Astrocyte (in vitro differentiated cells and primary cell): ENCODE results near the gene DNAH14. TPM values are rescaled to one million over a fixed set of nuclear protein-coding genes. Genes with fewer than 3 reads are reported as not detected.
"Not testable (repeated sequence)": the region's sequence is repeated elsewhere in the genome, so short reads cannot be mapped to it uniquely, and the experiment has no call there.

Experiments
- DNase-seq: peaks from one replicate; pipeline ENCODE4 v3.0.0-alpha.2; 2010; ENCODE audit warnings: low read depth
- FAIRE-seq: peaks from 2 replicates; lab custom pipeline; 2011; peaks lifted over from hg19 to GRCh38; lab: Jason Lieb, UNC
- H2AFZ ChIP-seq: 2 replicates; pipeline ENCODE4 v1.6.0; 2012; ENCODE audit warnings: low read depth, low read length, inconsistent platforms
- H3K27ac ChIP-seq: 2 replicates; pipeline ENCODE4 v1.5.1; 2011; ENCODE audit warnings: low read depth, low read length, inconsistent platforms
- H3K27me3 ChIP-seq: 2 replicates; pipeline ENCODE4 v1.6.0; 2011; ENCODE audit warnings: low read length, inconsistent platforms; ENCODE audit not compliant: insufficient read depth
- H3K36me3 ChIP-seq: 2 replicates; pipeline ENCODE4 v1.5.1; 2011; ENCODE audit warnings: low read length, inconsistent platforms; ENCODE audit not compliant: insufficient read depth
- H3K4me1 ChIP-seq: 2 replicates; pipeline ENCODE4 v1.5.1; 2011; ENCODE audit warnings: low read length, inconsistent platforms; ENCODE audit not compliant: insufficient read depth
- H3K4me2 ChIP-seq: 2 replicates; pipeline ENCODE4 v1.6.0; 2012; ENCODE audit warnings: low read length, inconsistent platforms
- H3K4me3 ChIP-seq: 2 replicates; pipeline ENCODE4 v1.5.1; 2011; ENCODE audit warnings: low read depth, mild to moderate bottlenecking, low read length, inconsistent platforms; ENCODE audit not compliant: insufficient read depth
- H3K79me2 ChIP-seq: 2 replicates; pipeline ENCODE4 v1.6.0; 2012; ENCODE audit warnings: mild to moderate bottlenecking, low read length, inconsistent platforms; ENCODE audit not compliant: insufficient read depth
- H3K9ac ChIP-seq: 2 replicates; pipeline ENCODE4 v1.6.0; 2012; ENCODE audit warnings: mild to moderate bottlenecking, low read length, inconsistent platforms
- H3K9me3 ChIP-seq: 2 replicates; pipeline ENCODE4 v1.5.1; 2012; ENCODE audit warnings: low read depth, mild to moderate bottlenecking, low read length, inconsistent platforms; ENCODE audit not compliant: insufficient read depth
- H4K20me1 ChIP-seq: 2 replicates; pipeline ENCODE4 v1.6.0; 2012; ENCODE audit warnings: low read length, inconsistent platforms; ENCODE audit not compliant: insufficient read depth
- H3K27ac Mint-ChIP-seq: one replicate; pipeline ENCODE4 v1.8.0; 2021; ENCODE audit warnings: mild to moderate bottlenecking, mixed read lengths; ENCODE audit not compliant: unreplicated experiment
- H3K27me3 Mint-ChIP-seq: one replicate; pipeline ENCODE4 v1.8.0; 2021; ENCODE audit warnings: low read depth, mixed read lengths; ENCODE audit not compliant: unreplicated experiment
- H3K36me3 Mint-ChIP-seq: one replicate; pipeline ENCODE4 v1.8.0; 2021; ENCODE audit warnings: low read depth, mixed read lengths; ENCODE audit not compliant: unreplicated experiment
- H3K4me1 Mint-ChIP-seq: one replicate; pipeline ENCODE4 v1.8.0; 2021; ENCODE audit warnings: low read depth, mixed read lengths; ENCODE audit not compliant: unreplicated experiment
- H3K4me3 Mint-ChIP-seq: one replicate; pipeline ENCODE4 v1.8.0; 2021; ENCODE audit warnings: mild to moderate bottlenecking, moderate library complexity, mixed read lengths; ENCODE audit not compliant: unreplicated experiment
- H3K9me3 Mint-ChIP-seq: one replicate; pipeline ENCODE4 v1.8.0; 2021; ENCODE audit warnings: mild to moderate bottlenecking, mixed read lengths; ENCODE audit not compliant: unreplicated experiment
- EZH2 ChIP-seq: IDR thresholded peaks from 2 replicates; pipeline ENCODE4 v1.6.1; 2012; ENCODE audit warnings: mild to moderate bottlenecking, low read length, inconsistent platforms; ENCODE audit not compliant: insufficient read depth
- total RNA-seq: library from RNA; stranded (reverse); gene quantifications from 2 replicates; pipeline ENCODE4 v1.2.1, GENCODE V29; 2021
- TF ChIP-seq, protein P1 (sequence below): IDR thresholded peaks from 2 replicates; pipeline ENCODE4 v1.5.1; 2011; ENCODE audit warnings: low read depth, mild to moderate bottlenecking, inconsistent platforms, low read length, moderate library complexity; ENCODE audit not compliant: insufficient read depth

The DNAH14 gene
- total RNA-seq, 1 donor from 2014 or later: 21.2 TPM

DNA sequence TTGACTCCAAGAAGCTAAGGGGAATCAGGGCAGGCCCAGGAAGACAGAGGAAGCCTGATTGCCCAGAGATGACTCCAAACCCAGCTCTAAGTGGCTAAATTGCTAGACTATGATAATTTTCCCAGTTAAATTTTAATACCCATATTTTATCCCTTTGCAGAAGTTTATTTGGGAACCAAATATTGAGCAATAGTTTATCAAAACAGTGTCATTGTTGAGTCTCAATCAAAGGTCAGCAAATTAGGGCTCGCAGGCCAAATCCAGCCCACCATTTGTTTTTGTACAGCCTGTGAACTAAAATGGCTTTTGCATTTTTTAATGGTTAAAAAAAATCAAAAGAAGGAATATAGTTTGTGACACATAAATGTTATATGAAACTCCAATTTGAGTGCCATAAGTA, 451.2 kb downstream of the DNAH14 start:
- no peak overlapping the region for H3K9ac ChIP-seq
- no peak overlapping the region for H3K27ac Mint-ChIP-seq
- no peaks in the 10 kb centered on the region for H3K36me3 ChIP-seq
- TF ChIP-seq EZH2: no peak
- TF ChIP-seq, protein P1, sequence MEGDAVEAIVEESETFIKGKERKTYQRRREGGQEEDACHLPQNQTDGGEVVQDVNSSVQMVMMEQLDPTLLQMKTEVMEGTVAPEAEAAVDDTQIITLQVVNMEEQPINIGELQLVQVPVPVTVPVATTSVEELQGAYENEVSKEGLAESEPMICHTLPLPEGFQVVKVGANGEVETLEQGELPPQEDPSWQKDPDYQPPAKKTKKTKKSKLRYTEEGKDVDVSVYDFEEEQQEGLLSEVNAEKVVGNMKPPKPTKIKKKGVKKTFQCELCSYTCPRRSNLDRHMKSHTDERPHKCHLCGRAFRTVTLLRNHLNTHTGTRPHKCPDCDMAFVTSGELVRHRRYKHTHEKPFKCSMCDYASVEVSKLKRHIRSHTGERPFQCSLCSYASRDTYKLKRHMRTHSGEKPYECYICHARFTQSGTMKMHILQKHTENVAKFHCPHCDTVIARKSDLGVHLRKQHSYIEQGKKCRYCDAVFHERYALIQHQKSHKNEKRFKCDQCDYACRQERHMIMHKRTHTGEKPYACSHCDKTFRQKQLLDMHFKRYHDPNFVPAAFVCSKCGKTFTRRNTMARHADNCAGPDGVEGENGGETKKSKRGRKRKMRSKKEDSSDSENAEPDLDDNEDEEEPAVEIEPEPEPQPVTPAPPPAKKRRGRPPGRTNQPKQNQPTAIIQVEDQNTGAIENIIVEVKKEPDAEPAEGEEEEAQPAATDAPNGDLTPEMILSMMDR: no peak
- H3K36me3 Mint-ChIP-seq: peaks cover 1% of the 10 kb centered on the region
- DNase-seq (no peak), FAIRE-seq (no peak)
- no peaks in the 10 kb centered on the region for H3K27me3 Mint-ChIP-seq
- H3K27me3 ChIP-seq: no peaks in the 10 kb centered on the region
- no peak overlapping the region for H3K4me3 ChIP-seq
- no peak overlapping the region for H3K27ac ChIP-seq
- no peaks in the 10 kb centered on the region for H3K79me2 ChIP-seq
- H3K4me1 ChIP-seq: peaks cover 2% of the 10 kb centered on the region
- H3K4me2 ChIP-seq: no peak overlapping the region
- H3K4me3 Mint-ChIP-seq: no peak overlapping the region
- no peaks in the 10 kb centered on the region for H4K20me1 ChIP-seq
- H2AFZ ChIP-seq: no peak overlapping the region
- peaks cover 3% of the 10 kb centered on the region for H3K4me1 Mint-ChIP-seq
- no peaks in the 10 kb centered on the region for H3K9me3 Mint-ChIP-seq
- no peaks in the 10 kb centered on the region for H3K9me3 ChIP-seq

DNA sequence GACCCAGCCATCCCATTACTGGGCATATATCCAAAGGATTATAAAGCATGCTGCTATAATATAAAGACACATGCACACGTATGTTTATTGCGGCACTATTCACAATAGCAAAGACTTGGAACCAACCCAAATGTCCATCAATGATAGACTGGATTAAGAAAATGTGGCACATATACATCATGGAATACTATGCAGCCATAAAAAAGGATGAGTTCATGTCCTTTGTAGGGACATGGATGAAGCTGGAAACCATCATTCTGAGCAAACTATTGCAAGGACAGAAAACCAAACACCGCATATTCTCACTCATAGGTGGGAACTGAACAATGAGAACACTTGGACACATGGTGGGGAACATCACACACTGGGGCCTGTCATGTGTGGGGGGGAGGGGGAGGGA, 457.4 kb downstream of the DNAH14 start:
- H3K27ac Mint-ChIP-seq, DNase-seq, H3K4me3 Mint-ChIP-seq, H3K36me3 Mint-ChIP-seq, H4K20me1 ChIP-seq, H2AFZ ChIP-seq, H3K4me3 ChIP-seq, H3K36me3 ChIP-seq, H3K27me3 ChIP-seq, H3K79me2 ChIP-seq, H3K9me3 ChIP-seq, H3K4me1 ChIP-seq, H3K27ac ChIP-seq, FAIRE-seq, H3K27me3 Mint-ChIP-seq, H3K4me2 ChIP-seq, H3K9ac ChIP-seq, H3K4me1 Mint-ChIP-seq, H3K9me3 Mint-ChIP-seq: not testable (repeated sequence)

- H4K20me1 ChIP-seq: no peaks in the 10 kb centered on the region
- Mint-ChIP-seq H3K4me3 (no peak overlapping the region), H3K4me1 (peaks cover 9% of the 10 kb centered on the region), H3K27ac (no peak overlapping the region), H3K27me3 (peaks cover 2% of the 10 kb centered on the region), H3K9me3 (no peaks in the 10 kb centered on the region), H3K36me3 (peaks cover 10% of the 10 kb centered on the region)
- no peaks in the 10 kb centered on the region for H3K27me3 ChIP-seq
- no peaks in the 10 kb centered on the region for H3K9me3 ChIP-seq
- no peak overlapping the region for H3K4me2 ChIP-seq
- H3K79me2 ChIP-seq: no peaks in the 10 kb centered on the region
- no peak overlapping the region for H2AFZ ChIP-seq
- TF ChIP-seq EZH2: no peak
- TF ChIP-seq, protein P1: no peak
- H3K9ac ChIP-seq: no peak overlapping the region
- H3K27ac ChIP-seq: no peak overlapping the region
- H3K4me3 ChIP-seq: no peak overlapping the region
- FAIRE-seq: no peak
- DNase-seq: peak; percentile 21
- no peaks in the 10 kb centered on the region for H3K4me1 ChIP-seq
- no peaks in the 10 kb centered on the region for H3K36me3 ChIP-seq
Measured at GRCh38 chr1:225388372-225388771, 458.9 kb downstream of the DNAH14 start.
